ENCODE results near the gene CPXM2. TPM values are rescaled to one million over a fixed set of nuclear protein-coding genes. Genes with fewer than 3 reads are reported as not detected.

The CPXM2 gene
- polyA plus RNA-seq, 1 of the 3 experiments (the other 2 are of a cell fraction) = not detected

GRCh38 chr10:123901621-123902020 lies 10.0 kb upstream of the CPXM2 start:
- Histone ChIP-seq H3K4me1 (ENCODE audit: control insufficient read depth in 1 of 2, insufficient read depth in 2 of 2, low read depth in 1 of 2, low read length in 1 of 2) (peaks cover 0 to 2% of the 10 kb centered on the region in 2 experiments; a peak in 2 of 4 replicates), H3K27me3 (ENCODE audit: insufficient read depth) (no peaks in the 10 kb centered on the region)
- CTCF ChIA-PET = interaction anchor here (1.1 to 1.4 kb wide), 2 partner anchors 14 to 318 kb away, joined by 3 to 4 read pairs; no protein-coding TSS in a partner anchor

GRCh38 chr10:123897146-123897545 lies 5.5 kb upstream of the CPXM2 start:
- no peaks in the 10 kb centered on the region for H3K9me3 ChIP-seq
- H3K9me2 ChIP-seq = no peaks in the 10 kb centered on the region
- CTCF ChIA-PET = interaction anchor here (0.6 kb wide), 1 partner anchor 35 kb away, joined by 3 read pairs; no protein-coding TSS in a partner anchor
- TF ChIP-seq SIN3A (IDR thresholded peaks at IDR 0.05; ENCODE audit: borderline replicate concordance, low read depth, low read length) = no peak
- TF ChIP-seq RAD21 (IDR thresholded peaks at IDR 0.05; ENCODE audit: low read length) = peak; percentile 14; the same call in 1 of the 2 replicates
- TF ChIP-seq TAF1 (IDR thresholded peaks at IDR 0.05; ENCODE audit: borderline replicate concordance, low read depth, low read length) = no peak
- TF ChIP-seq ZBTB33 (IDR thresholded peaks at IDR 0.05; ENCODE audit: borderline replicate concordance, low read depth) = no peak
- TF ChIP-seq RFX5 (IDR thresholded peaks at IDR 0.05; ENCODE audit: low read length) = no peak
- no peak for TF ChIP-seq TCF12 (IDR thresholded peaks at IDR 0.05)
- no peak for DNase-seq
- H3K79me2 ChIP-seq (ENCODE audit: insufficient read depth) = no peaks in the 10 kb centered on the region
- H4K20me1 ChIP-seq (ENCODE audit: insufficient read depth) = no peaks in the 10 kb centered on the region
- no peak overlapping the region for H3K4me2 ChIP-seq
- no peaks in the 10 kb centered on the region for H3F3A ChIP-seq (replicated peaks; ENCODE audit: insufficient read depth)
- no peak overlapping the region for H3K27ac ChIP-seq (ENCODE audit: low read depth in 2 of 2, low read length in 1 of 2)
- no peaks in the 10 kb centered on the region for H3K36me3 ChIP-seq (replicated peaks in 1 of 2; ENCODE audit: control insufficient read depth in 1 of 2, insufficient read depth in 2 of 2, low read length in 1 of 2)
- H3K4me1 ChIP-seq (ENCODE audit: control insufficient read depth in 1 of 2, insufficient read depth in 2 of 2, low read depth in 1 of 2, low read length in 1 of 2) = peaks cover 0 to 4% of the 10 kb centered on the region in 2 experiments; a peak in 2 of 4 replicates
- 35% methylated on average over 3 of the region's 4 CpGs for WGBS (ENCODE audit: low lambda C conversion rate)
- POLR2A ChIA-PET = no interaction called here
- no peaks in the 10 kb centered on the region for H3K27me3 ChIP-seq (ENCODE audit: insufficient read depth)
- H3K4me3 ChIP-seq (ENCODE audit: low read depth in 2 of 2, low read length in 1 of 2) = no peak overlapping the region
- no peak overlapping the region for H3K9ac ChIP-seq
- no peak overlapping the region for H2AFZ ChIP-seq (ENCODE audit: low read depth)

More at GRCh38 chr10:123901621-123902020, 10.0 kb upstream of the CPXM2 start:
- Histone ChIP-seq H3K9ac (no peak overlapping the region), H3F3A (replicated peaks; ENCODE audit: insufficient read depth) (no peaks in the 10 kb centered on the region), H3K4me2 (no peak overlapping the region), H3K27ac (ENCODE audit: low read depth in 2 of 2, low read length in 1 of 2) (no peak overlapping the region), H4K20me1 (ENCODE audit: insufficient read depth) (no peaks in the 10 kb centered on the region), H3K9me3 (no peaks in the 10 kb centered on the region), H3K79me2 (ENCODE audit: insufficient read depth) (no peaks in the 10 kb centered on the region), H3K9me2 (no peaks in the 10 kb centered on the region), H3K4me3 (ENCODE audit: low read depth in 2 of 2, low read length in 1 of 2) (no peak overlapping the region), H2AFZ (ENCODE audit: low read depth) (no peak overlapping the region), H3K36me3 (replicated peaks in 1 of 2; ENCODE audit: control insufficient read depth in 1 of 2, insufficient read depth in 2 of 2, low read length in 1 of 2) (no peaks in the 10 kb centered on the region)
- POLR2A ChIA-PET = no interaction called here
- no peak for DNase-seq
- no peak for TF ChIP-seq GABPA (IDR thresholded peaks at IDR 0.05; ENCODE audit: low read depth)
- no peak for TF ChIP-seq RFX5 (IDR thresholded peaks at IDR 0.05; ENCODE audit: low read length)
- no peak for TF ChIP-seq FOSL2 (IDR thresholded peaks at IDR 0.05; ENCODE audit: borderline replicate concordance, low read depth)
- no peak for TF ChIP-seq RCOR1 (IDR thresholded peaks at IDR 0.05; ENCODE audit: low read length)
- no peak for TF ChIP-seq CHD2 (IDR thresholded peaks at IDR 0.05; ENCODE audit: low read length, partially characterized antibody)
- no peak for TF ChIP-seq EZH2phosphoT487 (IDR thresholded peaks at IDR 0.05; ENCODE audit: borderline replicate concordance, low read depth)
- TF ChIP-seq MAX (IDR thresholded peaks at IDR 0.05; ENCODE audit: low read depth) = no peak
- no peak for TF ChIP-seq NRF1 (IDR thresholded peaks at IDR 0.05; ENCODE audit: low read depth, low read length)
- no peak for TF ChIP-seq ELF1 (IDR thresholded peaks at IDR 0.05)
- no peak for TF ChIP-seq RXRA (IDR thresholded peaks at IDR 0.05; ENCODE audit: borderline replicate concordance, low read depth)
- TF ChIP-seq TAF1 (IDR thresholded peaks at IDR 0.05; ENCODE audit: borderline replicate concordance, low read depth, low read length) = no peak
- no peak for TF ChIP-seq NFIC (IDR thresholded peaks at IDR 0.05; ENCODE audit: borderline replicate concordance)
- TF ChIP-seq TCF12 (IDR thresholded peaks at IDR 0.05) = no peak
- TF ChIP-seq JUND (IDR thresholded peaks at IDR 0.05) = no peak
- no peak for TF ChIP-seq PBX3 (IDR thresholded peaks at IDR 0.05)
- 62% methylated on average over 4 of the region's 4 CpGs for WGBS (ENCODE audit: low lambda C conversion rate)

All from SK-N-SH (cell line).